IMR-90 (cell line): Measurements from ENCODE around the gene GNE. TPM values are rescaled to one million over a fixed set of nuclear protein-coding genes. Genes with fewer than 3 reads are reported as not detected.

Source experiments
- ATAC-seq: fragments of 200-7000 bp; cut with Tn5 transposase; 2 replicates; pipeline ENCODE4 v1.9.1; 2020; ENCODE audit warnings: low read depth, mild to moderate bottlenecking, moderate library complexity
- BruUV-seq: library from RNA; stranded (reverse); fragments of 400-500 nt; replicated peaks from 2 replicates; lab custom pipeline; 2021; lab: Mats Ljungman, UMichigan
- CTCF ChIA-PET: fragments of 300-600 bp; formaldehyde crosslinking; extraction: SDS; loops from one replicate; lab custom pipeline; 2021; ENCODE audit warnings: antibody characterized with exemption; lab: Yijun Ruan, JAX
- POLR2A ChIA-PET: fragments of 300-600 bp; sonication (Branson Sonifier 250); formaldehyde crosslinking; loops from one replicate; lab custom pipeline; 2022; ENCODE audit warnings: antibody characterized with exemption; ENCODE audit not compliant: unreplicated experiment; lab: Charles Lee
- DNase-seq: peaks from one replicate; pipeline ENCODE4 v3.0.0; 2013
- H2AFZ ChIP-seq: replicated peaks from 2 replicates; pipeline ENCODE3; 2013; ENCODE audit warnings: low read length, mild to moderate bottlenecking; ENCODE audit not compliant: poor library complexity
- H2AK5ac ChIP-seq: 2 replicates; pipeline ENCODE4 v1.6.1; 2013; ENCODE audit warnings: low read depth, low read length, inconsistent platforms
- H2AK9ac ChIP-seq: replicated peaks from 2 replicates; pipeline ENCODE3; 2013; ENCODE audit warnings: mild to moderate bottlenecking, low read depth, low read length, moderate library complexity; ENCODE audit not compliant: poor library complexity
- H2BK120ac ChIP-seq: 2 replicates; pipeline ENCODE4 v1.6.1; 2013; ENCODE audit warnings: low read depth, low read length, inconsistent platforms
- H2BK15ac ChIP-seq: 3 replicates; pipeline ENCODE4 v1.6.1; 2013; ENCODE audit warnings: low read depth, low read length, inconsistent platforms
- H2BK20ac ChIP-seq: 2 replicates; pipeline ENCODE4 v1.6.1; 2013; ENCODE audit warnings: low read depth, mild to moderate bottlenecking, inconsistent platforms, low read length, moderate library complexity
- H2BK5ac ChIP-seq: 2 replicates; pipeline ENCODE4 v1.6.1; 2013; ENCODE audit warnings: mild to moderate bottlenecking, low read depth, low read length, inconsistent platforms; ENCODE audit not compliant: poor library complexity, severe bottlenecking
- H3K14ac ChIP-seq: replicated peaks from 2 replicates; pipeline ENCODE4 v1.6.1; 2013; ENCODE audit warnings: low read depth, low read length, inconsistent platforms
- H3K18ac ChIP-seq: 2 replicates; pipeline ENCODE4 v1.6.1; 2013; ENCODE audit warnings: low read depth, low read length, control low read depth
- H3K23ac ChIP-seq: 2 replicates; pipeline ENCODE4 v1.6.1; 2013; ENCODE audit warnings: low read depth, low read length, inconsistent platforms
- H3K27ac ChIP-seq: 2 replicates; pipeline ENCODE4 v1.5.1; 2013; ENCODE audit warnings: mild to moderate bottlenecking, control low read depth, low read length; ENCODE audit not compliant: insufficient read depth
- H3K27me3 ChIP-seq: 2 replicates; pipeline ENCODE4 v1.6.1; 2013; ENCODE audit warnings: low read length; ENCODE audit not compliant: control insufficient read depth, insufficient read depth
- H3K36me3 ChIP-seq: 2 replicates; pipeline ENCODE4 v1.6.1; 2013; ENCODE audit warnings: low read length, mixed read lengths; ENCODE audit not compliant: control insufficient read depth, insufficient read depth
- H3K4ac ChIP-seq: 2 replicates; pipeline ENCODE4 v1.6.1; 2013; ENCODE audit warnings: low read depth, low read length, inconsistent platforms
- H3K4me1 ChIP-seq: 2 replicates; pipeline ENCODE4 v1.6.1; 2013; ENCODE audit warnings: low read length, mixed read lengths; ENCODE audit not compliant: control insufficient read depth, insufficient read depth
- H3K4me2 ChIP-seq: 2 replicates; pipeline ENCODE4 v1.6.1; 2013; ENCODE audit warnings: low read depth, mild to moderate bottlenecking, control low read depth, low read length, moderate library complexity
- H3K4me3 ChIP-seq: 2 replicates; pipeline ENCODE4 v1.5.1; 2013; ENCODE audit warnings: low read depth, mild to moderate bottlenecking, control low read depth, low read length, moderate library complexity; ENCODE audit not compliant: insufficient read depth
- H3K56ac ChIP-seq: 2 replicates; pipeline ENCODE4 v1.6.1; 2013; ENCODE audit warnings: low read length, inconsistent platforms; ENCODE audit not compliant: insufficient read depth; ENCODE audit errors: extremely low read depth
- H3K79me1 ChIP-seq, 2 experiments: 2 replicates each; pipeline ENCODE4 v1.6.1; 2013; ENCODE audit warnings: low read length in 2 of 2, inconsistent platforms in 1 of 2, low read depth in 1 of 2
- H3K9ac ChIP-seq: 2 replicates; pipeline ENCODE4 v1.6.1; 2013; ENCODE audit warnings: low read depth, low read length, control low read depth
- H3K9me1 ChIP-seq: 2 replicates; pipeline ENCODE4 v1.6.1; 2013; ENCODE audit warnings: low read length, inconsistent platforms; ENCODE audit not compliant: insufficient read depth
- H3K9me3 ChIP-seq: 2 replicates; pipeline ENCODE4 v1.6.1; 2013; ENCODE audit warnings: low read length; ENCODE audit not compliant: control insufficient read depth, insufficient read depth
- H4K20me1 ChIP-seq: 2 replicates; pipeline ENCODE4 v1.6.1; 2013; ENCODE audit warnings: low read length, inconsistent platforms; ENCODE audit not compliant: insufficient read depth
- H4K5ac ChIP-seq: 2 replicates; pipeline ENCODE4 v1.6.1; 2013; ENCODE audit warnings: mild to moderate bottlenecking, low read depth, low read length, control low read depth
- H4K8ac ChIP-seq, 2 experiments: 2 replicates each; pipeline ENCODE4 v1.6.1; 2013; ENCODE audit warnings: low read depth in 2 of 2, low read length in 2 of 2, control low read depth in 1 of 2, inconsistent platforms in 1 of 2
- H4K91ac ChIP-seq: 2 replicates; pipeline ENCODE4 v1.6.1; 2013; ENCODE audit warnings: low read depth, low read length, inconsistent platforms; ENCODE audit not compliant: insufficient read depth
- MAZ ChIP-seq: IDR thresholded peaks from 2 replicates; pipeline ENCODE4 v1.6.1; 2012; ENCODE audit warnings: low read depth, mild to moderate bottlenecking, low read length, improper control_type of control experiment, moderate library complexity, borderline replicate concordance
- RAD21 ChIP-seq: IDR thresholded peaks from 2 replicates; pipeline ENCODE4 v1.6.1; 2012; ENCODE audit warnings: low read length, improper control_type of control experiment
- WGBS, 2 experiments: methylation state at CpG; one replicate each; pipeline versions ENCODE4 v1.1.5 to v1.1.7; 2013; ENCODE audit warnings: missing lambda C conversion rate in 2 of 2; ENCODE audit not compliant: insufficient read length in 1 of 2; ENCODE audit errors: extremely low coverage in 2 of 2; 5-methylcytosine and 5-hydroxymethylcytosine counted together
- dilution Hi-C: fragments of 300-500 bp; cut with HindIII; formaldehyde crosslinking; loops from one replicate; pipeline ENCODE4 v1.14.3; 2018; ENCODE audit warnings: low sequenced_read_pairs; ENCODE audit not compliant: unreplicated experiment
- in situ Hi-C: fragments of 300-500 bp; cut with MboI; formaldehyde crosslinking; loops from 3 replicates; pipeline ENCODE4 v1.14.3; 2019; ENCODE audit warnings: low sequenced_read_pairs, inconsistent platforms, mixed read lengths
- intact Hi-C: fragments of 100-400 bp; cut with micrococcal nuclease; formaldehyde crosslinking; loops from 2 replicates; pipeline ENCODE4 v1.10.0; 2022
- polyA plus RNA-seq, 3 experiments: library from polyadenylated mRNA; depleted of rRNA; stranded (reverse); fragments of >200 nt; gene quantifications; 2 replicates each; pipeline ENCODE4 v1.2.3, GENCODE V29; 2012; ENCODE audit warnings: low replicate concordance in 1 of 3
- total RNA-seq: library from RNA; depleted of rRNA; stranded (reverse); fragments of >200 nt; gene quantifications from 2 replicates; pipeline ENCODE4 v1.2.3, GENCODE V29; 2012

The GNE gene
- total and polyA plus RNA-seq, 2 of the 4 experiments (the other 2 are of a cell fraction): 11.7 to 34.1 TPM

DNA sequence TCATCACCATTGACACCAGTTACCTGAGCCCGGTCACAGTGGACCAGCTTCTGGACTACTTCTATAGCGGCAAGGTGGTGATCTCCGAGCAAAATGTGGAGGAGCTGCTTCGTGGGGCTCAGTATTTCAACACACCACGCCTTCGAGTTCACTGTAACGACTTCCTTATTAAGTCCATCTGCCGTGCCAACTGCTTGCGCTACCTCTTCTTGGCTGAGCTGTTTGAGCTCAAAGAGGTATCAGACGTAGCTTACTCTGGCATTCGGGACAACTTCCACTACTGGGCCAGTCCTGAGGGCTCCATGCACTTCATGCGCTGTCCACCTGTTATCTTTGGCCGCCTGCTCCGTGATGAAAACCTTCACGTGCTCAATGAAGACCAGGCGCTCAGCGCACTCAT, 88.5 kb downstream of the GNE start:
- no peak overlapping the region for H2AFZ ChIP-seq
- H3K4me2 ChIP-seq: no peak overlapping the region
- no peaks in the 10 kb centered on the region; the same call in 1 of the 2 replicates for H3K27me3 ChIP-seq
- dilution Hi-C loops (no loop called here), in situ Hi-C loops (loop anchor here (10.0 kb wide), 1 partner anchor 205 kb away; no protein-coding TSS in a partner anchor), intact Hi-C loops (no loop called here)
- H3K79me1 ChIP-seq: no peaks in the 10 kb centered on the region
- POLR2A ChIA-PET: no interaction called here
- no peak overlapping the region for H3K14ac ChIP-seq
- no peak overlapping the region for H3K27ac ChIP-seq
- ATAC-seq: no peak
- H3K23ac ChIP-seq: no peak overlapping the region
- H2BK5ac ChIP-seq: no peak overlapping the region
- H3K36me3 ChIP-seq: no peaks in the 10 kb centered on the region
- H2BK120ac ChIP-seq: no peak overlapping the region
- H4K5ac ChIP-seq: no peak overlapping the region
- H2AK5ac ChIP-seq: no peak overlapping the region
- no peak overlapping the region for H2AK9ac ChIP-seq
- no peak for DNase-seq
- H3K4me3 ChIP-seq: no peak overlapping the region
- no peak overlapping the region for H4K91ac ChIP-seq
- BruUV-seq: no TSS peak
- H3K18ac ChIP-seq: no peak overlapping the region
- no peak overlapping the region for H4K8ac ChIP-seq
- H2BK20ac ChIP-seq: no peak overlapping the region
- CTCF ChIA-PET: interaction anchor here (1.2 kb wide), 1 partner anchor 67 kb away, joined by 3 read pairs; no protein-coding TSS in a partner anchor
- H4K20me1 ChIP-seq: no peaks in the 10 kb centered on the region
- H2BK15ac ChIP-seq: no peak overlapping the region
- H3K4me1 ChIP-seq: peaks cover 12% of the 10 kb centered on the region
- 92% methylated on average over 11 of the region's 17 CpGs; no CpG with 5 or more reads in 1 of the 2 experiments for WGBS, 2 experiments
- no peak overlapping the region for H3K9ac ChIP-seq
- no peak overlapping the region for H3K56ac ChIP-seq
- no peak overlapping the region for H3K4ac ChIP-seq
- TF ChIP-seq MAZ (no peak), RAD21 (no peak)
- H3K9me1 ChIP-seq: peaks cover 4% of the 10 kb centered on the region; the same call in 1 of the 2 replicates
- H3K9me3 ChIP-seq: no peaks in the 10 kb centered on the region
